DND-41 (cell line): Measurements from ENCODE around the gene PGGT1B.

ENCODE experiments used
- ATAC-seq: fragments of 200-7000 bp; cut with Tn5 transposase; 3 replicates; pipeline ENCODE4 v1.9.1; 2021; ENCODE audit warnings: low read depth; ENCODE audit not compliant: insufficient read depth
- DNase-seq: peaks from one replicate; pipeline ENCODE4 v3.0.0-alpha.2; 2020
- H2AFZ ChIP-seq: 2 replicates; pipeline ENCODE4 v1.6.0; 2012; ENCODE audit warnings: low read depth, low read length
- H3K27ac ChIP-seq: 2 replicates; pipeline ENCODE4 v1.5.1; 2012; ENCODE audit warnings: low read length, inconsistent platforms
- H3K27me3 ChIP-seq: fragments of 200-600 bp; sonication (generic); 2 replicates; pipeline ENCODE4 v1.6.0; 2012; ENCODE audit warnings: low read length, mild to moderate bottlenecking, inconsistent platforms; ENCODE audit not compliant: insufficient read depth, poor library complexity
- H3K36me3 ChIP-seq: 2 replicates; pipeline ENCODE4 v1.5.1; 2012; ENCODE audit warnings: low read length, inconsistent platforms; ENCODE audit not compliant: insufficient read depth
- H3K4me1 ChIP-seq: 2 replicates; pipeline ENCODE4 v1.5.1; 2012; ENCODE audit warnings: mild to moderate bottlenecking, low read length; ENCODE audit not compliant: insufficient read depth
- H3K4me2 ChIP-seq: 2 replicates; pipeline ENCODE4 v1.6.0; 2012; ENCODE audit warnings: mild to moderate bottlenecking, moderate library complexity, low read length, inconsistent platforms; ENCODE audit not compliant: insufficient read depth
- H3K4me3 ChIP-seq, 2 experiments: fragments of 200-600 bp in 1 of 2; shearing (Covaris generic) in 1 of 2; 2 replicates each; pipeline ENCODE4 v1.5.1; 2012 to 2016; ENCODE audit warnings: inconsistent platforms in 2 of 2, low read length in 2 of 2, mild to moderate bottlenecking in 2 of 2, low read depth in 1 of 2, moderate library complexity in 1 of 2
- H3K79me2 ChIP-seq: 2 replicates; pipeline ENCODE4 v1.6.0; 2012; ENCODE audit warnings: low read length, inconsistent platforms; ENCODE audit not compliant: insufficient read depth
- H3K9ac ChIP-seq: 2 replicates; pipeline ENCODE4 v1.6.0; 2012; ENCODE audit warnings: low read depth, mild to moderate bottlenecking, inconsistent platforms, low read length, moderate library complexity
- H3K9me3 ChIP-seq: 2 replicates; pipeline ENCODE4 v1.5.1; 2012; ENCODE audit warnings: low read length, moderate library complexity, mild to moderate bottlenecking, inconsistent platforms; ENCODE audit not compliant: insufficient read depth, severe bottlenecking
- H4K20me1 ChIP-seq: 2 replicates; pipeline ENCODE4 v1.6.0; 2012; ENCODE audit warnings: low read length; ENCODE audit not compliant: insufficient read depth
- CTCF ChIP-seq: IDR thresholded peaks from 2 replicates; pipeline ENCODE4 v1.5.1; 2012; ENCODE audit warnings: borderline replicate concordance, low read length, moderate library complexity, mild to moderate bottlenecking; ENCODE audit not compliant: poor library complexity, severe bottlenecking; ENCODE audit errors: extremely low read depth
- EZH2 ChIP-seq: IDR thresholded peaks from 3 replicates; pipeline ENCODE4 v1.6.1; 2012; ENCODE audit warnings: borderline replicate concordance, low read depth, mild to moderate bottlenecking, moderate library complexity, low read length, inconsistent platforms; ENCODE audit not compliant: severe bottlenecking

PGGT1B gene

GRCh38 chr5:115289104-115289503 is 26.4 kb upstream of the PGGT1B start:
- TF ChIP-seq EZH2 (no peak), CTCF (no peak)
- Histone ChIP-seq H3K9me3 (no peaks in the 10 kb centered on the region), H3K4me1 (no peaks in the 10 kb centered on the region), H3K79me2 (no peaks in the 10 kb centered on the region), H3K27me3 (no peaks in the 10 kb centered on the region), H3K36me3 (no peaks in the 10 kb centered on the region), H3K4me3 (no peak overlapping the region), H4K20me1 (no peaks in the 10 kb centered on the region), H3K4me2 (no peak overlapping the region), H3K9ac (no peak overlapping the region), H3K27ac (no peak overlapping the region), H2AFZ (no peak overlapping the region)
- ATAC-seq (no peak), DNase-seq (no peak)

GRCh38 chr5:115284021-115284420 is 21.3 kb upstream of the PGGT1B start:
- no peak overlapping the region for H2AFZ ChIP-seq
- TF ChIP-seq EZH2, result no peak
- TF ChIP-seq CTCF, result no peak
- ATAC-seq, result no peak

GRCh38 chr5:115282131-115282530 is 19.5 kb upstream of the PGGT1B start:
- Histone ChIP-seq H3K36me3 (no peaks in the 10 kb centered on the region), H3K79me2 (no peaks in the 10 kb centered on the region), H3K27ac (no peak overlapping the region), H3K9me3 (no peaks in the 10 kb centered on the region), H3K4me1 (no peaks in the 10 kb centered on the region), H3K4me3 (no peak overlapping the region), H4K20me1 (no peaks in the 10 kb centered on the region), H3K27me3 (no peaks in the 10 kb centered on the region), H2AFZ (no peak overlapping the region), H3K9ac (no peak overlapping the region), H3K4me2 (no peak overlapping the region)
- TF ChIP-seq CTCF (no peak), EZH2 (no peak)
- DNase-seq (no peak), ATAC-seq (no peak)

More at GRCh38 chr5:115284021-115284420, 21.3 kb upstream of the PGGT1B start:
- Histone ChIP-seq H3K4me1 (no peaks in the 10 kb centered on the region), H3K36me3 (no peaks in the 10 kb centered on the region), H3K9me3 (no peaks in the 10 kb centered on the region), H4K20me1 (no peaks in the 10 kb centered on the region), H3K9ac (no peak overlapping the region), H3K27me3 (no peaks in the 10 kb centered on the region), H3K4me2 (no peak overlapping the region), H3K79me2 (no peaks in the 10 kb centered on the region), H3K4me3 (no peak overlapping the region), H3K27ac (no peak overlapping the region)
- no peak for DNase-seq

GRCh38 chr5:115274584-115274983 is 11.9 kb upstream of the PGGT1B start:
- Histone ChIP-seq H3K27me3 (peaks cover 18% of the 10 kb centered on the region), H3K4me1 (no peaks in the 10 kb centered on the region), H3K4me2 (no peak overlapping the region), H2AFZ (no peak overlapping the region), H3K79me2 (no peaks in the 10 kb centered on the region), H3K4me3 (no peak overlapping the region), H3K9ac (no peak overlapping the region), H4K20me1 (no peaks in the 10 kb centered on the region), H3K36me3 (no peaks in the 10 kb centered on the region), H3K27ac (no peak overlapping the region), H3K9me3 (no peaks in the 10 kb centered on the region)
- ATAC-seq (no peak), DNase-seq (no peak)
- no peak for TF ChIP-seq EZH2
- TF ChIP-seq CTCF, result no peak
